ENCODE measurements around the gene IWS1. TPM values are rescaled to one million over a fixed set of nuclear protein-coding genes. Genes with fewer than 3 reads are reported as not detected.

The IWS1 gene
- total RNA-seq, 1 experiment from 2014 or later = 56.8 TPM

GRCh38 chr2:127485051-127485693 lies 41.1 kb downstream of the IWS1 start:
- Mint-ChIP-seq H3K4me3 (ENCODE audit: unreplicated experiment) (no peak overlapping the region), H3K9me3 (ENCODE audit: unreplicated experiment) (no peaks in the 10 kb centered on the region), H3K27me3 (ENCODE audit: insufficient read depth, unreplicated experiment) (no peaks in the 10 kb centered on the region), H3K36me3 (ENCODE audit: insufficient read depth, unreplicated experiment) (peaks cover 81% of the 10 kb centered on the region), H3K27ac (ENCODE audit: low read depth, unreplicated experiment) (no peak overlapping the region), H3K4me1 (ENCODE audit: insufficient read depth, unreplicated experiment) (peaks cover 7% of the 10 kb centered on the region)
- intact Hi-C loops (cut with micrococcal nuclease) = no loop called here
- BruUV-seq (replicated peaks) = no TSS peak
- no peak for DNase-seq (ENCODE audit: unreplicated experiment)
- ChIA-PET CTCF (interaction anchor here (0.8 kb wide), 1 partner anchor 12 kb away, joined by 4 read pairs; no protein-coding TSS in a partner anchor), POLR2A (no interaction called here)
- no peak for TF ChIP-seq CTCF (IDR thresholded peaks at IDR 0.05; ENCODE audit: unreplicated experiment)

DNA sequence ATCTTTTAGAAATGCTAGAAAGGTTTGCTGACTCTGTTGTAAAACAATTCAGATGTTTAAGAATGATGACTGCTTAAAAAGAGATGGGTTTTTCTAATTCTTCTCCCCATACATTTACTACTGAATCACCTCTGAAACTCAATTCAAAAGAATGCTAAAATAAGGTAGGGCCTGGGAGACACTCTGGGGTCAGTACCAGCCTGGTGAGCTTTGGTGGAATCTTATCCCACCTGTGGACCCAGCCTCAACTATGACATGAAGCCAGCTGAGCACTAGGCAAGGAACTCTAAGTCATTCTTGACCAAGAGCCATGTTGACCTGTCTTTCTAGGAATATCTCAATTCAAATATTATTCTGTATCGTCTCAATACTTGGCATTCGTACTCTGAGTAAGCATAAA lies 44.3 kb downstream of the IWS1 start:
- intact Hi-C loops (cut with micrococcal nuclease) = no loop called here
- H3K27ac Mint-ChIP-seq (ENCODE audit: low read depth, unreplicated experiment) = no peak overlapping the region
- peaks cover 51% of the 10 kb centered on the region for H3K36me3 Mint-ChIP-seq (ENCODE audit: insufficient read depth, unreplicated experiment)
- TF ChIP-seq CTCF (IDR thresholded peaks at IDR 0.05; ENCODE audit: unreplicated experiment) = no peak
- POLR2A ChIA-PET = interaction anchor here (0.9 kb wide), 1 partner anchor 11 kb away, joined by 3 read pairs; no protein-coding TSS in a partner anchor
- no peak for DNase-seq (ENCODE audit: unreplicated experiment)
- CTCF ChIA-PET = interaction anchor here (0.6 to 6.1 kb wide), 6 partner anchors 9 to 163 kb away, joined by 3 to 46 read pairs (median 3); no protein-coding TSS in a partner anchor
- H3K4me3 Mint-ChIP-seq (ENCODE audit: unreplicated experiment) = no peak overlapping the region
- H3K27me3 Mint-ChIP-seq (ENCODE audit: insufficient read depth, unreplicated experiment) = no peaks in the 10 kb centered on the region
- H3K4me1 Mint-ChIP-seq (ENCODE audit: insufficient read depth, unreplicated experiment) = peaks cover 7% of the 10 kb centered on the region
- BruUV-seq (replicated peaks) = no TSS peak
- H3K9me3 Mint-ChIP-seq (ENCODE audit: unreplicated experiment) = no peaks in the 10 kb centered on the region

DNA sequence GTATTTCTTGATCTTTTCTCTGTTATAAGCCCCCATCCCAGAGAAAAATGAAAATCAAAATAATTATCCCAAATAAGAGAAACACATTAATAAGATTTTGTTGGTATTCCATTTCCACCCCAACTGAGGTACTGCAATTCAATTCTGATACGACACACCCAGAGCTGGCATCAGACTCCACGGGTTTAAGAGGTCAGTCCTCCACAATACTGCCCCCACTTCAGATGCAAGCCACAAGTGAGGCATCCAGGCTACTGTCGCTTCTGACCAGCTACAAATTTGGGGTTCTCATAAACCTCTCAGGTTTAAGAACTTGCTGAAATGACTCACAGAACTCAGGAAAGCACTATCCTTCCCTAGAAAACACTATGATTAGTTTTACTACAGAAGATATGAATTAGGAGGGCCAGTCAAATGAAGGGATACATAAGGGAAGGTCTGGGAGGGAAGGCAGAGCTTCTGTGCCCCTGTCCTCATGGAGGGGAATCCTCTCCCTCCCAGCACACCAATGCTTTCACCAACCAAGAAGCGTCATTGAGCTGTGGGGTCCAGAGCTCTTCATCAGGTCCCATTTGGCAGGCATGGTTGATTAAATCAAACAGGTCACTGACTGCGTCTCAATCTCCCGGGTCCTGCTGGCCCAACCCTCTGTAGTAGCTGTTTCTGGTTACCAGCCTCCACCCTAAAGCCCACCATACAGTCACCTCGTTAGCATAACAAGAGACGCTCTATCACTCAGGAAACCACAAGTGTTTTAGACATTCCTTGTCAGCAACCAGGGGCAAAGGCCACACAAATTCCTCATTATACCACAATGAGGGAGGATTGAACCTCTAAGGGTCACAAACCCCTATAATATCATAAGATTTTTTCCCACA lies 46.2 kb downstream of the IWS1 start:
- BruUV-seq (replicated peaks) = no TSS peak
- Mint-ChIP-seq H3K9me3 (ENCODE audit: unreplicated experiment) (peaks cover 16% of the 10 kb centered on the region), H3K4me1 (ENCODE audit: insufficient read depth, unreplicated experiment) (no peaks in the 10 kb centered on the region), H3K27me3 (ENCODE audit: insufficient read depth, unreplicated experiment) (no peaks in the 10 kb centered on the region), H3K27ac (ENCODE audit: low read depth, unreplicated experiment) (no peak overlapping the region), H3K36me3 (ENCODE audit: insufficient read depth, unreplicated experiment) (peaks cover 39% of the 10 kb centered on the region), H3K4me3 (ENCODE audit: unreplicated experiment) (no peak overlapping the region)
- TF ChIP-seq CTCF (IDR thresholded peaks at IDR 0.05; ENCODE audit: unreplicated experiment) = no peak
- DNase-seq (ENCODE audit: unreplicated experiment) = no peak
- intact Hi-C loops (cut with micrococcal nuclease) = loop anchor here (1.0 to 10.0 kb wide), 4 partner anchors 125 to 415 kb away; no protein-coding TSS in a partner anchor
- CTCF ChIA-PET = interaction anchor here (0.6 to 6.1 kb wide), 35 partner anchors 10 to 409 kb away, joined by 3 to 46 read pairs (median 4); partner anchors contain the start of gene MAP3K2
- POLR2A ChIA-PET = interaction anchor here (0.8 to 2.0 kb wide), 11 partner anchors 9 to 171 kb away, joined by 3 to 13 read pairs (median 4); partner anchors contain the start of gene IWS1

Data from MCF 10A (cell line).